Measurements from ENCODE around the gene ANKRD24.
"Not testable (repeated sequence)": the region's sequence is repeated elsewhere in the genome, so short reads cannot be mapped to it uniquely, and the experiment has no call there.

Gene ANKRD24

DNA sequence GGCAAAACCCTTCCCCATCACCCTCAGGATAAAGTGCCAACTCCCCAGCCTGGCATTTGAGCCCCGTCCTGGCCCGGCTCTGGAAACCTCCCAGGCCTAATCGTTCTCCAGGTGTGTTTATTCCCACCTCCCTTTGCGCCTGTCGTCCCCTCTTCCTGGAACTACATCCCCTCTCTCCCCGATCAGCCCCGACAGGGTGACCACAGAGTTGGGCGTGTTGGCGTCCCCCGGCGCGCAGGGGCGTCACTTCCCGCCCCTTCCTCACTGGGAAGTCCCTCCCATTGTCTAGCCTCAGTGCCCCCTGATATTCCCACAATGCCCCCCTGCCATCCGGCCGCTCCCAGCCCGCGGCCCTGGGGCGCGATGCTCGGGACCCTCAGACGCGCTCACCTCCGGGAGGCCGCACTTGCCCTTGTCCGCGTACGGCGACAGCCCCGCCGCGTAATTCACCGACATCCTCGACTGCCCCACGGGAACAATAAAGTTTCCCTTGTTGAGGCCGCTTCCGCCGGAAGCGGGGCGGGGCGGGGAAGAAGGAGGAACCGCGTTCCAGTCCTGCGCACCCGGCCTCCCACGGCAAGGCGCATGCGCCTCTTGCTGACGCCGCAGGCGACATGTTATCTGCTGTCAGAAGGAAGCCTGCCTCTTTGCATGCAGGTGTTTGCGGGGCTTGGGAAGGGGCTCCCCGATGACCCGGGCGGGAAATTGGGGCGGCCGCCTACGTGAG is at the start of gene ANKRD24, which contains the start of gene SIRT6:
ANKRD24 (plus strand) TSS at position 606 of the 727 bp plus-strand sequence. CDS start 3,737 bp downstream, outside the sequence.
SIRT6 (minus strand) TSS at position 480 of the 727 bp plus-strand sequence; CDS start at position 456, 24 bp downstream.
- DNase-seq: peak; percentile 95

- no peak for DNase-seq
Measured at GRCh38 chr19:4134351-4134750, 48.1 kb upstream of the ANKRD24 start.

DNA sequence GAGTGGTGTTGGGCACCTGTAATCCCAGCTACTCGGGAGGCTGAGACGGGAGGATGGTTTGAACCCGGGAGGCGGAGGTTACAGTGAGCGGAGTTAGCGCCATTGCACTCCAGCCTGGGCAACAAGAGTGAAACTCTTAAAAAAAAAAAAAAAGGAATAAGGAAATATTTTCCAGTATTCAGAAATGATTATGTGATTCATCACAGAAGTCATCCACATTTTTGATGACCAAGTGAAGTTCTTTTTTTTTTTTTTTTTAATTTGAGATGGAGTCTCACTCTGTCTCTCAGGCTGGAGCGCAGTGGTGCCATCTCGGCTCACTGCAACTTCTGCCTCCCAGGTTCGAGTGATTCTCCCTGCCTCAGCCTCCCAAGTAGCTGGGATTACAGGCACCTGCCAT is 47.1 kb upstream of the ANKRD24 start:
- not testable (repeated sequence) for DNase-seq

- no peak for DNase-seq
Measured at GRCh38 chr19:4136680-4137088, 45.8 kb upstream of the ANKRD24 start.

DNA sequence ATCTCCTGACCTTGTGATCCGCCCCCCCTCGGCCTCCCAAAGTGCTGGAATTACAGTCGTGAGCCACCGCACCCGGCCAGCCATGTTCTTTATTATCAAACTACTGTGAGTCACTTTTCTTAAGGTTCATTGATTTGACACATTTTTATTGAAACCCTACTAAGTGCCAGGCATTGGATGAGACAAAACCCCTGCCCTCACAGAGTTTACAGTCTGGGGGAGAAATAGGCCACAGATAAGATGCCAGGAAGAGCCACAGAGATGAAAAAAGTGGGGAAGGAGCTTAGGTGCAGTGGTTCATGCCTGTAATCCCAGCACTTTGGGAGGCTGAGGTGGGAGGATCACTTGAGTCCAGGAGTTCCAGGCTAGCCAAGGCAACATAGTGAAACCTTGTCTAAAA is 44.0 kb upstream of the ANKRD24 start:
- no peak for DNase-seq

DNA sequence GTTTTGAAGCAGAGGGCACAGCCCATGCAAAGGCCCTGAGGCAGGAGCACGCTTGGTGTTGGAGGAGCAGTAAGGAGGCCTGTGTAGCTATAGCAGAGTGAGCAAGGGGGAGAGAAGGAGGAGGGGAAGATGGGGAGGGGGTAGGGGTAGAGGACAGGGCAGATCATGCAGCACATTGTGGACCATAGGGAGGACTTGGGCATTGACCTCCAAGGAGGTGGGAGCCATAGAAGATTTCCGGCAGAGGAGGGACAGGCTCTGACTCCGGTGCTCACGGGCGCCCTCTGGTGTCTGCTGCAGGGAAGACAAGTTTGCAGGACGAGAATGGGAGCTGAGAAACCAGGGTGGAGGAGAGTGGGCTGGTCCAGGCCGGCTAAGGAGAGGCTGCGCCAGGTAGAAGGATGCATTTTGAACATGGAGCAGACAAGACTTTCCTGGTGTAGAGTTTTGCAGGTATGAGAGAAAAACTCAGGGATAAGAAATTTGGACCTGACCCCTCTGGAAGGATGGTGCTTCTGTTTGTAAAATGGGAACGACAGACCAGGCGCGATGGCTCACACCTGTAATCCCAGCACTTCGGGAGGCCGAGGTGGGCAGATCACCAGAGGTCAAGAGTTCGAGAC is 42.8 kb upstream of the ANKRD24 start:
- DNase-seq: peak; percentile 91

DNA sequence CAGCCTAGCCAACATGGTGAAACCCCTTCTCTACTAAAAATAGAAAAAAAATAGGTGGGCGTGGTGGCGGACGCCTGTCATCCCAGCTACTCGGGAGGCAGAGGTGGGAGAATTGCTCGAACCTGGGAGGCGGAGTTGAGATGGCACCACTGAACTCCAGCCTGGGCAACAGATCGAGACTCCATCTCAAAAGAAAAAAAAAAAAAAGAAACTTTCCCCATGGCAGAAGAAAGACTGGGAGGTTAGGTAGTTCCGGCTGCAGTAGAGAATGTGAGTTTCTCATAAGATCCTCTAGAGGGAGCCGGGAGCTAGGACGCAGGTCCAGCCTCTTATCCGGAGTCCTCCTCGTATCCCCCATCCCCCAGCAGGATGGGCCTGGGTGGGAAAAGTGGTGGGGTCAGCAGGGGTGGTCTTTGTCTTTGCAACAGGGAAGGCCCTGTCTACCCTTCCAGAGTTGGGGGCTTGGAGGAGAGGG is 42.2 kb upstream of the ANKRD24 start:
- no peak for DNase-seq

GRCh38 chr19:4142916-4143315 is 39.6 kb upstream of the ANKRD24 start:
- not testable (repeated sequence) for DNase-seq

DNA sequence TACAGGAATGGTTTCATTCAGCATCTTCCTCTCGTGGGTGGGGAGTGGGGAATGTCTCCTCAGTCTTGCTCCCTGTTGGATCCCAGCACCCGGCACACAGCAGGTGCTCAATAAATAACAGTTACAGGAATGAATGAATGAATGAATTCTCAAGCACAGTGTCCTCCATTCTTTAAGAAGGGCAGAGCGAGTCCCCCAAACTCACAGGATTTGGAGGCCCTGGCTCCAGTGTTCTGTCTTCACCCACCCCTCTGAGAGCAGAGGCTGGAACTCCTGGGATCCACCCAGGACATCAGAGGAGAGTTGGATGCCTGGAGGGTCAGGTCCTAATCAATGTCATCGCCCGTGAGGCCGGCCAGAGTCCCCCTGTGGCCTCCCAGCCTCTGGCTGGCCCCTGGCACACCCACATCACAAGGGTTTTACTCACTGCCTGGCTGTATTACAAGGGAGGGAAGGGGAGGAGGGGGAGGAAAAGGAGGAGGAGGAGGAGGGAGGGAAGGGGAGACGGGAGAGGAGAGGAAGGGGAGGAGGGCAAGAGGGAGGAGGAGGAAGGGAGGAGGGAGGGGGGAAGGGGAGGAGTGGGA is 37.7 kb upstream of the ANKRD24 start:
- DNase-seq: no peak

- no peak for DNase-seq
Measured at GRCh38 chr19:4149518-4150288, 32.8 kb upstream of the ANKRD24 start.

- no peak for DNase-seq
Measured at GRCh38 chr19:4151623-4152022, 30.9 kb upstream of the ANKRD24 start.

- DNase-seq: no peak
Measured at GRCh38 chr19:4152241-4152998, 30.1 kb upstream of the ANKRD24 start.

GRCh38 chr19:4154571-4155312 is 27.7 kb upstream of the ANKRD24 start:
- no peak for DNase-seq

DNA sequence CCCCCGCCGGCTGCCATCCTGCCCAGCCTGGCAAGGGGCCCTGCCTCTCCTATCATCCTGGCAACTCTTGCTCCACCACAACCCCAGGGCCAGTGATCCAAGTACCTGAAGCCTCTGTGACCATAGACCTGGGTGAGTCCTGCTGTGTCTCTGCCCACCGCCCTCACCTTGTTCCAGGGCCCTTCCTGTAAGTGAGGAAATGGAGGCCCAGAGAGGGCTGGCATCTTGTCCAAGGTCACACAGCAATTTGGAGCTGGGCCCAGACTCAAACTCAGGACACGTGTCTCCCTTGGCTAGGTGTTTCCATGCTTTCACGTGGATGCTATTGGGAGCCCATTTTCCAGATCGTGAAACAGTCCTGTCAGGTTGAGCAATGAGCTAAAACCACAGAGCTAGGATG is 25.3 kb upstream of the ANKRD24 start:
- DNase-seq: no peak

DNA sequence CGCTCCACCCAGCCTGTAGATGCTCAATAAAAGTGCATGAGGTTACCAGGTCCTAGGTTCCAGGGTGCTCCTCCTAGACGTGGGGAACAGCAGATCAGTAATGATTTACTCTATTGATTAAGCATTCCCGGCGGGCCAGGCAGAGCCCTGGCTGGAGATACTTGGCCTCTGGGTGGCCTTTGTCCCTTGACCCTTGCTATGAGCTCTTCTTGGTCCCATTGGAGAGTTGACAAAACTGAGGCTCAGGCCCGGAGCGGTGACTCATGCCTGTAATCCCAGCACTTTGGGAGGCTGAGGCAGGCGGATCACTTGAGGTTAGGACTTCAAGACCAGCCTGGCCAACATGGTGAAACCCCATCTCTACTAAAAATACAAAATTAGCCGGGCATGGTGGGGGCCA is 24.5 kb upstream of the ANKRD24 start:
- not testable (repeated sequence) for DNase-seq

DNA sequence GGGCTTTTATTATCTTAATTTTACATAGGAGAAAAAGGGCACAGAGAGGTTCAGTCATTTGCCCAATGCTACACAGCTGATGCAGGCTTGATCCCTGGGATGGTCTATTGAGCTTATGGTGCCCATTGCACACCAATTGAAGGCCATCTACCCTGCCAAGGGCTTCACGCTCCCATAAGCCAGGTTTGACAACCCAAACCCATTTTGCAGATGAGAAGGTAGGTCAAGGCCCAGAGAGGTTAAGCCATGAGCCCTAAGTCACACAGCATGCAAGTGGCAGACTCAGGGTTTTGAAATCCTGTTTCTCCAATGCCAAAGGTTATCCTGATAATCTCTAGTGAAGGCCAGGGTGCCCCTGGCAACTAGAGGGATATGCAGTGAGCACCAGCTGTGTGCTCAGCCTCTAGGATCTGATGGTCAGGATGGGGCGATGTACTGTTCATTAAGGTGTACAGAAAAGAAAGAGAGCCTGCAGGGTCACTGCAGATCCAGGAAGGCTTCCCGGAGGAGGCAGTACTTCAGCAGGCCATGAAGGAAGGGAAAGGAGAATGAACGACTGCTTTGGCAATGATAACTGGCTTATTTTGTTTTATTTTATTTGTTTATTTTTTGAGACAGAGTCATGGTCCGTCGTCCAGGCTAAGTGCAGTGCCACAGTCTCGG is 20.9 kb upstream of the ANKRD24 start:
- no peak for DNase-seq

DNA sequence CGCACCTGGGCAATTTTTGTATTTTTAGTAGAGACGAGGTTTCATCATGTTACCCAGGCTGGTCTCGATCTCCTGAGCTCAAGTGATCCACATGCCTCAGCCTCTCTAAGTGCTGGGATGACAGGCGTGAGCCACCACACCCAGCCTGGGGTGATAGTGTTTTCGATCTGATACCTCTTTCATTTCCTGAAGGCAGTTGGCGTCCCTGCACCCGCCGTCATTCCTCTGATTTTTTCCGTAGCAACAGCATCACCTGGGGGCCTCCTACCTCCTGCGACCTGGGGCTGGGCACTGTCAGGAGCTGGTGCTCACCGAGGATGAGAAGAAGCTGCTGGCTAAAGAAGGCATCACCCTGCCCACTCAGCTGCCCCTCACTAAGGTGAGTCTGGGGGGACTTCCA is 18.2 kb upstream of the ANKRD24 start:
- no peak for DNase-seq

- DNase-seq: no peak
Measured at GRCh38 chr19:4171676-4172075, 10.8 kb upstream of the ANKRD24 start.

- peak; percentile 67 for DNase-seq
Measured at GRCh38 chr19:4172861-4173473, 9.5 kb upstream of the ANKRD24 start.

DNA sequence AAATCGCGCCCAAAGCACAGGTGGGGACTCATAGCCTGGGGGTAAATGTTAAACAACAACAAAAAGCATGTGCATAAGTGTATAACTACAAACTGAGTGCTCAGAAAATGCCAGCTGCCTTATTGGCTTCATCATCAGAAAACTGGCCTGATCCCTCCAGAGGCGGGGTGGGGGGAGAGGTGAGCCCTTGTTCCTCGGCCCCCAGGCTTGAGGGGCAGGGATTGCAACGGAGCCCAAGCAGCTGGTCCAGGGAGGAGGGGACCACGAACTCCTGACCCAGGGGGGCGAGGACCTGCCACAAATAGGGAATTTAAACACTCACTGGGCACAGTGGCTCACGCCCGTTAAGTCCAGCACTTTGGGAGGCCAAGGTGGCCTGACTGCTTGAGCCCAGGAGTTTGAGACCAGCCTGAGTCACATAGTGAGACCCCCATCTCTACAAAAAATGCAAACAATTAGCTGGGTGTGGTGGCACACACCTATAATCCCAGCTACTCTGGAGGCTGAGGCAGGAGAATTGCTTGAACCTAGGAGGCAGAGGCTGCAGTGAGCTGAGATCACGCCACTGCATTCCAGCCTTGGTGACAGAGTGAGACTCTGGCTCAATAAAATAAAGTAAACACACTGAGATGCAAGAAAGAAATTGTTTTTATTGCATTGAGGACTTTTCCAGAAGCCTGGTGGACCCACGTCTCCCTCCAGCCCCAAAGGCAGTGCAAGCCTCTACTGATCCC is 8.8 kb upstream of the ANKRD24 start:
- no peak for DNase-seq

Data from activated CD8-positive, alpha-beta memory T cell treated with anti-CD3 and anti-CD28 coated beads, Interleukin-2, amount 50 U/mL, for 4 hours (primary cell).